SK-N-SH (cell line): Measurements from ENCODE around the gene CDK10. TPM values are rescaled to one million over a fixed set of nuclear protein-coding genes. Genes with fewer than 3 reads are reported as not detected.
"Not testable (repeated sequence)": the region's sequence is repeated elsewhere in the genome, so short reads cannot be mapped to it uniquely, and the experiment has no call there.

Source experiments
- CTCF ChIA-PET: fragments of 300-600, 350-600 bp; formaldehyde crosslinking; extraction: SDS; loops from one replicate; lab custom pipeline; 2021; lab: Yijun Ruan, JAX
- POLR2A ChIA-PET: fragments of 350-600 bp; sonication (Branson Sonifier 250); formaldehyde crosslinking; extraction: SDS; loops from one replicate; lab custom pipeline; 2020; ENCODE audit warnings: antibody characterized with exemption, inconsistent platforms; lab: Yijun Ruan, JAX
- DNase-seq: peaks from one replicate; pipeline ENCODE4 v3.0.0; 2012
- H2AFZ ChIP-seq: fragments of 200-600 bp; sonication (generic); 2 replicates; pipeline ENCODE4 v1.8.1; 2016; ENCODE audit warnings: antibody characterized with exemption, mild to moderate bottlenecking, low read depth
- H3F3A ChIP-seq: fragments of 200-600 bp; sonication (generic); replicated peaks from 2 replicates; pipeline ENCODE3; 2016; ENCODE audit warnings: antibody characterized with exemption, mild to moderate bottlenecking; ENCODE audit not compliant: insufficient read depth
- H3K27ac ChIP-seq, 2 experiments: fragments of 200-500 bp in 1 of 2; fragments of 200-600 bp in 1 of 2; sonication (Bioruptor generic) in 1 of 2; sonication (generic), shearing (Covaris generic) in 1 of 2; 2 replicates each; pipeline versions ENCODE4 v1.5.1 to v1.6.1; 2014 to 2016; ENCODE audit warnings: low read depth in 2 of 2, inconsistent platforms in 1 of 2, low read length in 1 of 2, mild to moderate bottlenecking in 1 of 2, mixed read lengths in 1 of 2
- H3K27me3 ChIP-seq: fragments of 200-600 bp; sonication (generic), shearing (Covaris generic); 2 replicates; pipeline ENCODE4 v1.6.1; 2016; ENCODE audit warnings: mixed run types; ENCODE audit not compliant: insufficient read depth
- H3K36me3 ChIP-seq, 2 experiments: fragments of 200-500 bp in 1 of 2; fragments of 200-600 bp in 1 of 2; sonication (Bioruptor generic) in 1 of 2; sonication (generic) in 1 of 2; replicated peaks in 1 of 2; 2 replicates each; pipeline versions ENCODE3 to v1.5.1; 2014 to 2016; ENCODE audit warnings: low read length in 1 of 2, mild to moderate bottlenecking in 1 of 2; ENCODE audit not compliant: insufficient read depth in 2 of 2, control insufficient read depth in 1 of 2
- H3K4me1 ChIP-seq, 2 experiments: fragments of 200-500 bp in 1 of 2; fragments of 200-600 bp in 1 of 2; sonication (Bioruptor generic) in 1 of 2; sonication (generic), shearing (Covaris generic) in 1 of 2; 2 replicates each; pipeline versions ENCODE4 v1.5.1 to v1.6.1; 2014 to 2016; ENCODE audit warnings: low read depth in 1 of 2, low read length in 1 of 2, mixed run types in 1 of 2; ENCODE audit not compliant: insufficient read depth in 2 of 2, control insufficient read depth in 1 of 2
- H3K4me2 ChIP-seq: fragments of 200-600 bp; sonication (generic), shearing (Covaris generic); 2 replicates; pipeline ENCODE4 v1.6.1; 2017; ENCODE audit warnings: mixed run types
- H3K4me3 ChIP-seq, 2 experiments: fragments of 200-500 bp in 1 of 2; fragments of 200-600 bp in 1 of 2; sonication (Bioruptor generic) in 1 of 2; sonication (generic), shearing (Covaris generic) in 1 of 2; 2 replicates each; pipeline versions ENCODE4 v1.5.1 to v1.8.1; 2014 to 2016; ENCODE audit warnings: low read depth in 2 of 2, inconsistent platforms in 1 of 2, low read length in 1 of 2, mild to moderate bottlenecking in 1 of 2, mixed read lengths in 1 of 2, moderate library complexity in 1 of 2
- H3K79me2 ChIP-seq: fragments of 200-600 bp; sonication (generic); 2 replicates; pipeline ENCODE4 v1.8.1; 2017; ENCODE audit warnings: mild to moderate bottlenecking; ENCODE audit not compliant: insufficient read depth
- H3K9ac ChIP-seq: fragments of 200-600 bp; sonication (generic); 2 replicates; pipeline ENCODE4 v1.6.1; 2017; ENCODE audit warnings: mixed run types
- H3K9me2 ChIP-seq: fragments of 200-600 bp; sonication (generic); 2 replicates; pipeline ENCODE4 v1.6.1; 2017; ENCODE audit warnings: mixed run types
- H3K9me3 ChIP-seq: fragments of 200-600 bp; sonication (generic); 2 replicates; pipeline ENCODE4 v1.6.1; 2017; ENCODE audit warnings: mixed run types, mild to moderate bottlenecking, moderate library complexity
- H4K20me1 ChIP-seq: fragments of 200-600 bp; sonication (generic); 2 replicates; pipeline ENCODE4 v1.6.1; 2017; ENCODE audit warnings: mild to moderate bottlenecking, mixed run types; ENCODE audit not compliant: insufficient read depth
- CTCF ChIP-seq: fragments of 200-600 bp; sonication (generic); IDR thresholded peaks from 2 replicates; pipeline ENCODE4 v1.6.1; 2017; ENCODE audit warnings: antibody characterized with exemption, mild to moderate bottlenecking, moderate library complexity
- ELF1 ChIP-seq: IDR thresholded peaks from 2 replicates; pipeline ENCODE4 v1.4.0; 2012
- FOSL2 ChIP-seq: IDR thresholded peaks from 2 replicates; pipeline ENCODE4 v1.4.0; 2012; ENCODE audit warnings: low read depth, mild to moderate bottlenecking, moderate library complexity, borderline replicate concordance
- GABPA ChIP-seq: IDR thresholded peaks from 2 replicates; pipeline ENCODE4 v1.4.0; 2012; ENCODE audit warnings: low read depth, mild to moderate bottlenecking
- JUND ChIP-seq: IDR thresholded peaks from 2 replicates; pipeline ENCODE4 v1.4.0; 2012
- RCOR1 ChIP-seq: fragments of 150-350 bp; IDR thresholded peaks from 2 replicates; pipeline ENCODE4 v1.6.1; 2017; ENCODE audit warnings: antibody characterized with exemption, low read length
- REST ChIP-seq: IDR thresholded peaks from 2 replicates; pipeline ENCODE4 v1.6.1; 2012; ENCODE audit warnings: mild to moderate bottlenecking, low read depth, low read length, moderate library complexity
- RFX5 ChIP-seq: IDR thresholded peaks from 2 replicates; pipeline ENCODE4 v1.6.1; 2012; ENCODE audit warnings: mild to moderate bottlenecking, improper control_type of control experiment, low read length
- RXRA ChIP-seq: IDR thresholded peaks from 2 replicates; pipeline ENCODE4 v1.4.0; 2012; ENCODE audit warnings: low read depth, mild to moderate bottlenecking, borderline replicate concordance
- SIN3A ChIP-seq: IDR thresholded peaks from 2 replicates; pipeline ENCODE4 v1.6.1; 2012; ENCODE audit warnings: low read depth, mild to moderate bottlenecking, low read length, moderate library complexity, borderline replicate concordance
- TAF1 ChIP-seq: IDR thresholded peaks from 2 replicates; pipeline ENCODE4 v1.6.1; 2012; ENCODE audit warnings: low read depth, mild to moderate bottlenecking, low read length, moderate library complexity, borderline replicate concordance
- TCF12 ChIP-seq: IDR thresholded peaks from 2 replicates; pipeline ENCODE4 v1.4.0; 2012
- TEAD4 ChIP-seq: IDR thresholded peaks from 2 replicates; pipeline ENCODE4 v1.4.0; 2012; ENCODE audit warnings: mild to moderate bottlenecking, borderline replicate concordance; ENCODE audit not compliant: insufficient read depth
- USF2 ChIP-seq: fragments of 150-350 bp; IDR thresholded peaks from 2 replicates; pipeline ENCODE4 v1.6.1; 2017; ENCODE audit warnings: antibody characterized with exemption, low read length, low read depth, borderline replicate concordance
- YY1 ChIP-seq: IDR thresholded peaks from 2 replicates; pipeline ENCODE4 v1.4.0; 2012; ENCODE audit warnings: low read depth, mild to moderate bottlenecking
- ZBTB33 ChIP-seq: IDR thresholded peaks from 2 replicates; pipeline ENCODE4 v1.4.0; 2012; ENCODE audit warnings: low read depth, borderline replicate concordance
- WGBS: methylation state at CpG from one replicate; pipeline ENCODE4 v1.1.6; 2017; ENCODE audit warnings: low lambda C conversion rate; 5-methylcytosine and 5-hydroxymethylcytosine counted together
- polyA plus RNA-seq, 3 experiments: library from polyadenylated mRNA; depleted of rRNA; stranded (reverse); fragments of >200 nt; gene quantifications; 2 replicates each; pipeline ENCODE4 v1.2.3, GENCODE V29; 2012

CDK10 gene
- polyA plus RNA-seq, 1 of the 3 experiments (the other 2 are of a cell fraction), result 84.7 TPM

GRCh38 chr16:89670496-89671431 lies 15.7 kb upstream of the CDK10 start:
- no peaks in the 10 kb centered on the region for H3K9me3 ChIP-seq
- CTCF ChIA-PET, result interaction anchor here (1.0 kb wide), 1 partner anchor 190 kb away, joined by 3 read pairs; no protein-coding TSS in a partner anchor
- TF ChIP-seq GABPA (no peak), TEAD4 (no peak), YY1 (no peak), CTCF (no peak), REST (no peak), TAF1 (no peak), SIN3A (no peak), RXRA (no peak), ELF1 (no peak), ZBTB33 (no peak), RFX5 (no peak), USF2 (no peak), FOSL2 (peak; percentile 62), TCF12 (no peak), RCOR1 (no peak), JUND (peak; percentile 48; the same call in 1 of the 2 replicates)
- H3K9ac ChIP-seq, result no peak overlapping the region
- no peaks in the 10 kb centered on the region for H4K20me1 ChIP-seq
- H3K79me2 ChIP-seq, result no peaks in the 10 kb centered on the region
- peaks cover 0 to 4% of the 10 kb centered on the region in 2 experiments for H3K36me3 ChIP-seq
- peak overlapping the region in 1 of 2 experiments; percentile 28; a peak in 2 of 4 replicates for H3K27ac ChIP-seq
- POLR2A ChIA-PET, result no interaction called here
- H3K27me3 ChIP-seq, result no peaks in the 10 kb centered on the region
- no peaks in the 10 kb centered on the region for H3K9me2 ChIP-seq
- no peak for DNase-seq
- no peak overlapping the region for H2AFZ ChIP-seq
- no peak overlapping the region for H3K4me3 ChIP-seq
- H3F3A ChIP-seq, result peaks cover 4% of the 10 kb centered on the region
- H3K4me1 ChIP-seq, result no peaks in the 10 kb centered on the region
- H3K4me2 ChIP-seq, result 0 out of 2 replicates have a peak overlapping the region, but pooled peaks have one; percentile 3
- WGBS, result 86% methylated on average over 7 of the region's 10 CpGs

GRCh38 chr16:89671565-89671964 lies 14.9 kb upstream of the CDK10 start:
- H4K20me1 ChIP-seq, H3K36me3 ChIP-seq, H3F3A ChIP-seq, DNase-seq, H3K9me2 ChIP-seq, CTCF ChIA-PET, H3K79me2 ChIP-seq, H2AFZ ChIP-seq, H3K9me3 ChIP-seq, H3K9ac ChIP-seq, H3K4me2 ChIP-seq, H3K4me1 ChIP-seq, H3K27me3 ChIP-seq, H3K4me3 ChIP-seq, POLR2A ChIA-PET, H3K27ac ChIP-seq: not testable (repeated sequence)
- WGBS, result 89% methylated on average over 4 of the region's 4 CpGs
